Prostate gland (tissue), 2 donors: ENCODE data around the gene LMO2.

Experiments used
- CTCF ChIP-seq, 4 experiments: fragments of 200-600 bp in 2 of 4; fragments of 450-650 bp in 2 of 4; sonication (generic) in 2 of 4; IDR thresholded peaks; 1 replicate in 3 of 4; 2 replicates in 1 of 4; pipeline ENCODE4 v1.5.1; 2016 to 2019; ENCODE audit warnings: antibody characterized with exemption in 4 of 4, mild to moderate bottlenecking in 2 of 4, moderate library complexity in 2 of 4
- POLR2AphosphoS5 ChIP-seq: sonication (generic); formaldehyde crosslinking; IDR thresholded peaks from one replicate; pipeline ENCODE4 v1.6.1; 2017; ENCODE audit warnings: antibody characterized with exemption

GRCh38 chr11:33896911-33897310, 5.0 kb upstream of the LMO2 start:
- TF ChIP-seq CTCF (IDR thresholded peaks at IDR 0.05) (no peak), POLR2AphosphoS5 (no peak)
